Endometrial microvascular endothelial cells (primary cell): ENCODE data around the gene AGAP1. TPM values are rescaled to one million over a fixed set of nuclear protein-coding genes. Genes with fewer than 3 reads are reported as not detected.

Source experiments
- in situ Hi-C: cut with HindIII; loops from 2 replicates; pipeline ENCODE4 v1.10.0; 2017; ENCODE audit warnings: low sequenced_read_pairs, low pct_unique_long_range_greater_than_20kb; ENCODE audit errors: inconsistent ontology term
- total RNA-seq: library from RNA; depleted of rRNA; stranded (reverse); fragments of >200 nt; gene quantifications from one replicate; pipeline ENCODE4 v1.2.3, GENCODE V29; 2015; ENCODE audit errors: inconsistent ontology term

Gene AGAP1
- total RNA-seq, 1 donor from 2014 or later: 19.4 TPM

GRCh38 chr2:235909358-235909757 lies 415.5 kb downstream of the AGAP1 start:
- in situ Hi-C loops: no loop called here

DNA sequence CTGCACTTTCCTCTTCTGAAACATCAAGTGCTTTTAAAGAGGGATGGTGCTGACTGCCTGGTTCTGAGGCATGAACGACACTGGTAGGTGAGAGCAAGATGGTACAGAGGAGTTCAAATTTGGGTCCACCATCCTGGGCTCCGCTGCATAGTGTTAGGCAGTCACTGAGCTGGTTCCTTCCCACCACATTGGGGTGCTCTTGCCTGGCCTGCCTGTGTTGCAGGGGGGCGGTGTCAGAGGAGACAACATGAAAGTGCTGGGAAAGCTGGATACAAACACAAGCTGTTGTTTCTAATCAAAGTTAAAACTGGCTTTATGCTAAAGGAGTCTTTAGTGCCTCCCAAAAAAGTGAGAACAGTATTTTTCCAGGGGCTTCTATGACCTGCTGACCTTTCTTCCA lies 416.2 kb downstream of the AGAP1 start:
- in situ Hi-C loops: no loop called here

GRCh38 chr2:235911125-235911524 lies 417.3 kb downstream of the AGAP1 start:
- in situ Hi-C loops: no loop called here

- in situ Hi-C loops: no loop called here
These were observed 417.9 kb downstream of the AGAP1 start for GRCh38 chr2:235911633-235912233.

GRCh38 chr2:235914756-235915155 lies 420.9 kb downstream of the AGAP1 start:
- in situ Hi-C loops: no loop called here

DNA sequence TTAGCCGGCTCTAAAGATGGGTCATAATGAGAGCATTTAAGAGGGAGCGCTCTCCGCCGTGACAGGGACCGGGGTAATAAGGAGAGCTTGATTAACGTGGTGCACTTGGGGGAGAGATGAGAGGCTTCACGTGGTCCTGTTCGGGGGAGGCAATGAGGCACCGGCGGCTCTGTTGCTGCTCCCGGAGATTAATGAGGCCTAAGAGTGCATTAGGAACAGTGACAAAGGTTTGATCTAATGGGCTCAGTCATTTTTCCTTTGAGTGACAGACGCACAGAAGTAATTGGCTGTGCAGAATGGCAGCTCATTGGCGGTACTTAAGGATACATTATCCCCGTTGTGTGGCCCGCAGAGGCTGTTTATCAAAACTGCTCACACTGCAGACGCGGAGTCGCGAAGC lies 423.7 kb downstream of the AGAP1 start:
- in situ Hi-C loops: no loop called here

- in situ Hi-C loops: no loop called here
These were observed 425.0 kb downstream of the AGAP1 start for GRCh38 chr2:235918876-235919275.

- in situ Hi-C loops: no loop called here
These were observed 426.5 kb downstream of the AGAP1 start for GRCh38 chr2:235920216-235920865.

DNA sequence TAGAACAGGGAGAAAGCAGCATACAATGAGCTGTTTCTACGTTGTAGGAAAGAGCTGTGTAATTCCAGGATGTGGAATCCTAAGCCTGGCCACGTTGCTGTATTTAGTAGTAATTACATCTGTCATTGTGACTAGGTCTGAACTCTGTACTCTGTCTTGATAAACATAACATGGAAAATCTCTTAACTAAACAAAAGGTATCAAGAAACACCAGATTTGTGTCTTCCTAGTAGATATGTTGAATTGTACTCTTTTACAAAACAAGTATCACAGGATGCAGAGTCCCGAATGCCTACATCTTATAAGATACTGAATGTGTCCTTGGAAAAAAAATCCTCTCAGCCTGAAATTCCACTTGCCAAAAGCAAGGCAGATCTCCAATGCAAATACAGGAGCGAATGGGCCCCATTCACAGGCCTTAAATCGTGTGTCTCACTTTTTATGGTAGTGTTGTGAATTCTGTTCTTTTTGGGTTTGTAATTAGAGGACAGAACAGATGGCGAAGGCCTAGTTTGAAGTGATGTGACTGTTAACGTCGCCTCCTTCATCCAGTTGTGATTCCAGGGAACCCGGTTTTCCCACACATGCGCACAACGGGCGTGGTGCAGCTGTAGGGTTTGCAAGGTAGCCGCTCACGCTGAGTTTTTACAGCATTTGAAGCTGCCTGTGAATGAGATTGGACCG lies 427.8 kb downstream of the AGAP1 start:
- in situ Hi-C loops: no loop called here

DNA sequence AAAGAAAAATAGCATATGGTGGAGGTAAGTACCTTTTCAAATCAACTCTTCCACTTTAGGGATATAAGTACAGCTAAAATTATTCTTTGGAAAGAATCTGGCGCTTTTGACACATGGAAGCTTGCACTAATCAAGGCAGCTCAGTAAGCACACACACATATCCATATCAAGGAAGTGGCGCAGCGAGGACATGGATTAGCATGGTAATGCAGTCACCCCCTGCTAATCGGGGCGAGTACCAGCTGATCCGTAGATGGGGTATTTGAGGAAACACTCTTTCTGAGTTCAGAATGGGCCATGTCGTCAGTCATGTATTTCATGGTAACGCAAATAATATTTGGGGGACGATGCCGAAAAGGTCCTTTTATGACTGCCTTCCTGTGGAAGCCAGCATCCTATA lies 429.0 kb downstream of the AGAP1 start:
- in situ Hi-C loops: no loop called here

- in situ Hi-C loops: no loop called here
These were observed 430.2 kb downstream of the AGAP1 start for GRCh38 chr2:235923859-235924674.

GRCh38 chr2:235924675-235925063 lies 430.8 kb downstream of the AGAP1 start:
- in situ Hi-C loops: no loop called here

DNA sequence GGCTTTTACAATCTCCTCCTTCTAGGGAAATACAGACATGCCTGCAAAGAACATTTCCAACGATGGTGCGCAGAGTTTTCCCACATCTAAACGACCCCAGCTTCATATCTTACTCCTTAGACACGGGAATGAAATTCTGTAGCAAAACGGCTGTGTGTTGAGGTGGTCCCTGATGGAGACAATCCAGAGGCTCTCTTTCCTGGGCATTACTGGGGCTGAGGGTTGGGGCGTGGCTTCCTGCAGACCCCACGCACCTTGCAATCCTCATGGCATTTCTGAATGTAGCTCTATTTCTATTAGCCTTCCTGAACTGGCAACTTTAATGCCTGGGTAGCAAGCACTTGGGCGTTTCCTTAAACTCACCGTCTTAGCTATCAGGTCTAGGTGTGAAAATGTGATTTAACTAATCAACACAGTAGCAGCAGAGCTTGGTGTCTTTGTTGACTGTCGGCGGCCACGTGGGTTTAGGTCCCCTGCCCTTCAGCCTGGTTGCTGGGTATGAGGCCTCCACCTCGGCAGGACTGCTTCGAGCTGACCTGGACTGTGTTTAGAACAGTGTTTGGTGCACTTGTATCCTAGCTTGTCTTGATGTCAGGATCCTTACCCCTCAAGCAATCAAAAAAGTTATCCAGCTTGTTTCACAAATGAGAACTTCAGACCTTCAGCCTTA lies 431.5 kb downstream of the AGAP1 start:
- in situ Hi-C loops: no loop called here

- in situ Hi-C loops: no loop called here
These were observed 432.4 kb downstream of the AGAP1 start for GRCh38 chr2:235926229-235926628.

- in situ Hi-C loops: no loop called here
These were observed 435.0 kb downstream of the AGAP1 start for GRCh38 chr2:235928751-235929370.

- in situ Hi-C loops: no loop called here
These were observed 436.9 kb downstream of the AGAP1 start for GRCh38 chr2:235930701-235931100.

- in situ Hi-C loops: no loop called here
These were observed 437.8 kb downstream of the AGAP1 start for GRCh38 chr2:235931676-235932075.

GRCh38 chr2:235934059-235934773 lies 440.4 kb downstream of the AGAP1 start:
- in situ Hi-C loops: no loop called here
